ENCODE measurements around the gene LCTL. TPM values are rescaled to one million over a fixed set of nuclear protein-coding genes. Genes with fewer than 3 reads are reported as not detected.

Gene LCTL
- total and polyA plus RNA-seq, 2 of the 8 experiments (the other 6 are each of a cell fraction or from before 2014, with no cell fraction given) = 5.5 to 6.2 TPM

DNA sequence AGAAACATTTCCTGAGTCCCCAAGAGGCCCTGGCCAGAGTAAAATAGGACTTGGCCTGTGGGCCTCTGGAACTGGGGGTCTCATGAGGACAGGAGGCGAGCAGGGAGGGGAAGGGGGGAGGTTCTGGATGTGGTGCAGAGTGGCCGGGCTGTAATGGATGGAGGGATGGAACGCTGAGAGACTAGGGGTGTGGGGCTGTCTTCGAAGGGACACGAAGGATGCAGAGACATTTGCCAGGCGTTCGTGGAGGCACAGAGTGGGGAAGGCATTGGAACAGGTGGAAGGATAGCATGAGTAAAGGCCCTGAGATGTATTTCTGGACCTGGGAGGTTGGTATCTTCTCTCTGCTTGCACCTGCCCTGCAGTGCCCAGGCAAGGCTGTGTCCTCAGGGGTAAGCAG is 2.1 kb upstream of the LCTL start:
- no peak for DNase-seq (ENCODE audit: low read depth in 1 of 2, low spot score in 2 of 2)
- no peak for TF ChIP-seq CTBP2 (IDR thresholded peaks at IDR 0.05; ENCODE audit: borderline replicate concordance, insufficient read depth, insufficient read length, low read length)
- no peak for TF ChIP-seq ZNF274 (IDR thresholded peaks at IDR 0.05; ENCODE audit: borderline replicate concordance, extremely low read depth, low read length)
- no peak for TF ChIP-seq POU5F1 (IDR thresholded peaks at IDR 0.05; ENCODE audit: low read depth, low read length)
- no peak for TF ChIP-seq TEAD4 (IDR thresholded peaks at IDR 0.05; ENCODE audit: low read depth, low read length)
- TF ChIP-seq, protein P1, sequence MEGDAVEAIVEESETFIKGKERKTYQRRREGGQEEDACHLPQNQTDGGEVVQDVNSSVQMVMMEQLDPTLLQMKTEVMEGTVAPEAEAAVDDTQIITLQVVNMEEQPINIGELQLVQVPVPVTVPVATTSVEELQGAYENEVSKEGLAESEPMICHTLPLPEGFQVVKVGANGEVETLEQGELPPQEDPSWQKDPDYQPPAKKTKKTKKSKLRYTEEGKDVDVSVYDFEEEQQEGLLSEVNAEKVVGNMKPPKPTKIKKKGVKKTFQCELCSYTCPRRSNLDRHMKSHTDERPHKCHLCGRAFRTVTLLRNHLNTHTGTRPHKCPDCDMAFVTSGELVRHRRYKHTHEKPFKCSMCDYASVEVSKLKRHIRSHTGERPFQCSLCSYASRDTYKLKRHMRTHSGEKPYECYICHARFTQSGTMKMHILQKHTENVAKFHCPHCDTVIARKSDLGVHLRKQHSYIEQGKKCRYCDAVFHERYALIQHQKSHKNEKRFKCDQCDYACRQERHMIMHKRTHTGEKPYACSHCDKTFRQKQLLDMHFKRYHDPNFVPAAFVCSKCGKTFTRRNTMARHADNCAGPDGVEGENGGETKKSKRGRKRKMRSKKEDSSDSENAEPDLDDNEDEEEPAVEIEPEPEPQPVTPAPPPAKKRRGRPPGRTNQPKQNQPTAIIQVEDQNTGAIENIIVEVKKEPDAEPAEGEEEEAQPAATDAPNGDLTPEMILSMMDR (IDR thresholded peaks at IDR 0.05; ENCODE audit: control extremely low read depth in 1 of 3, insufficient read depth in 1 of 3, low read depth in 1 of 3, low read length in 3 of 3) = no peak
- TF ChIP-seq, protein P2, sequence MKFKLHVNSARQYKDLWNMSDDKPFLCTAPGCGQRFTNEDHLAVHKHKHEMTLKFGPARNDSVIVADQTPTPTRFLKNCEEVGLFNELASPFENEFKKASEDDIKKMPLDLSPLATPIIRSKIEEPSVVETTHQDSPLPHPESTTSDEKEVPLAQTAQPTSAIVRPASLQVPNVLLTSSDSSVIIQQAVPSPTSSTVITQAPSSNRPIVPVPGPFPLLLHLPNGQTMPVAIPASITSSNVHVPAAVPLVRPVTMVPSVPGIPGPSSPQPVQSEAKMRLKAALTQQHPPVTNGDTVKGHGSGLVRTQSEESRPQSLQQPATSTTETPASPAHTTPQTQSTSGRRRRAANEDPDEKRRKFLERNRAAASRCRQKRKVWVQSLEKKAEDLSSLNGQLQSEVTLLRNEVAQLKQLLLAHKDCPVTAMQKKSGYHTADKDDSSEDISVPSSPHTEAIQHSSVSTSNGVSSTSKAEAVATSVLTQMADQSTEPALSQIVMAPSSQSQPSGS (IDR thresholded peaks at IDR 0.05; ENCODE audit: low read length) = no peak
- TF ChIP-seq, protein P3, sequence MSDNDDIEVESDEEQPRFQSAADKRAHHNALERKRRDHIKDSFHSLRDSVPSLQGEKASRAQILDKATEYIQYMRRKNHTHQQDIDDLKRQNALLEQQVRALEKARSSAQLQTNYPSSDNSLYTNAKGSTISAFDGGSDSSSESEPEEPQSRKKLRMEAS (IDR thresholded peaks at IDR 0.05) = no peak
- no peak for TF ChIP-seq RNF2 (IDR thresholded peaks at IDR 0.05; ENCODE audit: borderline replicate concordance, low read depth, low read length, missing control alignments, poor library complexity, severe bottlenecking)

More for the DNA sequence above, 2.1 kb upstream of the LCTL start:
- Histone ChIP-seq H2BK20ac (ENCODE audit: low read length) (no peak overlapping the region), H2BK15ac (ENCODE audit: low read length) (no peak overlapping the region), H4K20me1 (replicated peaks in 1 of 2; ENCODE audit: control insufficient read depth in 1 of 2, insufficient read depth in 2 of 2, low read length in 2 of 2) (no peaks in the 10 kb centered on the region), H4K91ac (replicated peaks; ENCODE audit: insufficient read length, low read length) (no peak overlapping the region), H3K14ac (ENCODE audit: insufficient read length) (no peak overlapping the region), H3K18ac (ENCODE audit: extremely low read depth, low read length) (no peak overlapping the region), H3K9ac (replicated peaks in 1 of 4; ENCODE audit: extremely low read depth in 1 of 4, low read depth in 3 of 4, low read length in 3 of 4) (no peak overlapping the region), H3K27me3 (replicated peaks in 1 of 4; ENCODE audit: control insufficient read depth in 3 of 4, extremely low read depth in 1 of 4, insufficient read depth in 3 of 4, low read length in 3 of 4) (no peaks in the 10 kb centered on the region), H3K4ac (replicated peaks; ENCODE audit: insufficient read length, low read depth, low read length) (no peak overlapping the region), H3K9me3 (ENCODE audit: insufficient read depth in 2 of 2, low read depth in 1 of 2, low read length in 1 of 2) (no peaks in the 10 kb centered on the region), H2BK5ac (ENCODE audit: low read depth, low read length) (no peak overlapping the region), H3K23me2 (ENCODE audit: low read depth, low read length) (0 out of 2 replicates have a peak, but pooled peaks cover 2% of the 10 kb centered on the region), H2BK12ac (ENCODE audit: low read depth, low read length) (peak overlapping the region; percentile 60; the same call in 1 of the 2 replicates), H3K4me2 (ENCODE audit: insufficient read depth in 1 of 2, low read depth in 2 of 2, low read length in 2 of 2) (no peak overlapping the region), H3K23ac (ENCODE audit: insufficient read length) (no peak overlapping the region), H3K4me1 (replicated peaks in 1 of 4; ENCODE audit: control insufficient read depth in 3 of 4, insufficient read depth in 4 of 4, low read length in 3 of 4) (peaks cover 4 to 22% (median 17%) of the 10 kb centered on the region in 4 experiments), H3K79me2 (ENCODE audit: control insufficient read depth in 1 of 2, insufficient read depth in 2 of 2, low read length in 2 of 2) (no peaks in the 10 kb centered on the region), H4K8ac (ENCODE audit: extremely low read depth, insufficient read depth, low read length) (no peak overlapping the region), H4K5ac (ENCODE audit: insufficient read length, low read depth, low read length) (no peak overlapping the region), H3K36me3 (ENCODE audit: control insufficient read depth in 2 of 4, insufficient read depth in 4 of 4, low read length in 3 of 4) (no peaks in the 10 kb centered on the region), H3K79me1 (ENCODE audit: low read depth, low read length) (no peaks in the 10 kb centered on the region), H3K56ac (replicated peaks; ENCODE audit: insufficient read length, low read depth, low read length) (no peak overlapping the region), H3K27ac (ENCODE audit: low read depth, low read length) (no peak overlapping the region), H3K4me3 (ENCODE audit: extremely low read depth in 1 of 4, insufficient read depth in 2 of 4, low read depth in 3 of 4, low read length in 4 of 4) (no peak overlapping the region), H2AK5ac (ENCODE audit: low read depth, low read length) (no peak overlapping the region; the same call in 1 of the 2 replicates), H2AFZ (ENCODE audit: low read length) (no peak overlapping the region), H2BK120ac (replicated peaks; ENCODE audit: low read depth, low read length) (no peak overlapping the region)
- POLR2A ChIA-PET (ENCODE audit: partially characterized antibody) = interaction anchor here (1.0 to 5.5 kb wide), 4 partner anchors 12 to 69 kb away, joined by 3 to 38 read pairs (median 18); partner anchors contain the start of genes RPL4, SNAPC5 and ZWILCH
- CTCF ChIA-PET (ENCODE audit: partially characterized antibody) = interaction anchor here (0.7 to 2.7 kb wide), 8 partner anchors 10 to 352 kb away, joined by 3 to 17 read pairs (median 5); no protein-coding TSS in a partner anchor
- 94% methylated on average over 7 of the region's 7 CpGs; no CpG with 5 or more reads in 1 of the 2 experiments for WGBS, 2 experiments (ENCODE audit: extremely low coverage in 1 of 2, insufficient coverage in 1 of 2, insufficient read length in 1 of 2, insufficient replicate concordance in 2 of 2, low coverage in 1 of 2, low lambda C conversion rate in 2 of 2, missing lambda C conversion rate in 1 of 2)
- no peak for FAIRE-seq

Data from H1 (cell line).